OCI-LY3 (cell line): ENCODE data around the gene HOXA7.

Experiments
- CTCF ChIP-seq: fragments of 200-600, 300-600 bp; sonication (generic); IDR thresholded peaks from 2 replicates; pipeline ENCODE4 v1.5.1; 2014; ENCODE audit warnings: antibody characterized with exemption, low read length, low read depth
- EZH2phosphoT487 ChIP-seq: fragments of 200-600 bp; shearing (Covaris generic); IDR thresholded peaks from 2 replicates; pipeline ENCODE4 v1.6.1; 2018; ENCODE audit warnings: antibody characterized with exemption, mixed run types, low read depth

GRCh38 chr7:27139334-27140125 is 16.9 kb downstream of the HOXA7 start:
- no peak for TF ChIP-seq CTCF
- no peak for TF ChIP-seq EZH2phosphoT487
